ENCODE measurements around the gene ZNF652. TPM values are rescaled to one million over a fixed set of nuclear protein-coding genes. Genes with fewer than 3 reads are reported as not detected.

The ZNF652 gene
- total and polyA plus RNA-seq, 11 donors: 7.2 to 24.5 (median 20.3) TPM

DNA sequence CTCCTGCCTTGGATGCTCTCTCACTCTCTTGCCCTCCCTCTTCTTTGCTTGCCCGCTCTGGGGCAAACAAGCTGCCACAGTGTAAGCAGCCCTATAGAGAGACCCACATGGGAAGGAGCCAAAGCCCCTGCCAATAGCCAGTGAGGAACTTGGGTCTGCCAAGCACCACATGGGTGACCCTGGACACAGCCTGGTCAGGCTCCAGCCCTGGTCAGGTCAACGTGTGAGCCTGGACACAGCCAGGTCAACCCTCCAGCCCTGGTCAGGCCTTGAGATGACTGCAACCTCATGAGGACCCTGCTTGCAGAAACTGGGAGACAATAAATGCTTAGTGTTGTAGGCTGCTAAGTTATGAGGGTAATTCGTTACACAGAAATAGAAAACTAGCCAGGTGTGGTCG, 117.2 kb downstream of the ZNF652 start:
- Histone ChIP-seq H3K4me1 (peaks cover 0 to 12% (median 7%) of the 10 kb centered on the region in 12 donors), H3K4me3 (no peak overlapping the region), H3K36me3 (no peaks in the 10 kb centered on the region), H3K27me3 (no peaks in the 10 kb centered on the region), H3K9me3 (no peaks in the 10 kb centered on the region), H3K27ac (no peak overlapping the region)
- 91 to 95% (median 92%) methylated on average over 3 to 4 of the region's 4 CpGs for WGBS, 4 donors
- intact Hi-C loops (cut with DNase I): no loop called here
- ATAC-seq: no peak
- no peak for DNase-seq
- no peak for TF ChIP-seq CTCF (IDR thresholded peaks at IDR 0.05)
- no peak for TF ChIP-seq POLR2A (IDR thresholded peaks at IDR 0.05)

Small RNA genes within 50 kb of the gene (microRNA-seq; reads per million reads assigned to microRNA genes)
- gene MIR6129: 0 to 0.06 (median 0) reads per million in 4 donors

Other genes with a start within 250 kb of the ZNF652 start
- gene B4GALNT2, start 229.5 kb downstream of the ZNF652 start, total RNA-seq: under 1 TPM in 2 of 9 donors, not detected in 7; 0.07 to 0.08 TPM
- gene B4GALNT2, start 229.5 kb downstream of the ZNF652 start, polyA plus RNA-seq: not detected
- 1 to 10 TPM in 8 of 9 donors, under 1 TPM in 1; 0.76 to 4.9 (median 1.2) TPM for gene GNGT2, start 151.7 kb downstream of the ZNF652 start, total RNA-seq
- gene GNGT2, start 151.7 kb downstream of the ZNF652 start, polyA plus RNA-seq: 1 to 10 TPM; 1.8 to 2.6 TPM
- gene ABI3, start 151.5 kb downstream of the ZNF652 start, total RNA-seq: 10 to 100 TPM in 4 of 9 donors, 1 to 10 TPM in 5; 3.3 to 16.1 (median 6.4) TPM
- 1 to 10 TPM; 3.5 to 7.7 TPM for gene ABI3, start 151.5 kb downstream of the ZNF652 start, polyA plus RNA-seq
- 1 to 10 TPM in 2 of 9 donors, under 1 TPM in 7; 0.35 to 1.0 (median 0.66) TPM for gene PHOSPHO1, start 131.5 kb downstream of the ZNF652 start, total RNA-seq
- 1 to 10 TPM in 1 of 2 donors, under 1 TPM in 1; 0.47 to 1.3 TPM for gene PHOSPHO1, start 131.5 kb downstream of the ZNF652 start, polyA plus RNA-seq
- gene PHB1, start 52.6 kb upstream of the ZNF652 start, total RNA-seq: 100 to 1,000 TPM; 125 to 264 (median 211) TPM
- 100 to 1,000 TPM; 155 to 328 TPM for gene PHB1, start 52.6 kb upstream of the ZNF652 start, polyA plus RNA-seq
- 10 to 100 TPM in 5 of 9 donors, 1 to 10 TPM in 4; 2.3 to 16.8 (median 11.3) TPM for gene NGFR, start 133.0 kb upstream of the ZNF652 start, total RNA-seq
- gene NGFR, start 133.0 kb upstream of the ZNF652 start, polyA plus RNA-seq: 1 to 10 TPM; 4.6 to 5.7 TPM
- gene NXPH3, start 213.6 kb upstream of the ZNF652 start, total RNA-seq: 1 to 10 TPM; 2.5 to 6.8 (median 4.5) TPM
- 1 to 10 TPM; 4.0 to 7.9 TPM for gene NXPH3, start 213.6 kb upstream of the ZNF652 start, polyA plus RNA-seq